ENCODE results near the gene ATL2.
A peak's percentile ranks its signal among the peaks of the same experiment; 100 is the strongest.
"Not testable (repeated sequence)": the region's sequence is repeated elsewhere in the genome, so short reads cannot be mapped to it uniquely, and the experiment has no call there.

ATL2 gene

DNA sequence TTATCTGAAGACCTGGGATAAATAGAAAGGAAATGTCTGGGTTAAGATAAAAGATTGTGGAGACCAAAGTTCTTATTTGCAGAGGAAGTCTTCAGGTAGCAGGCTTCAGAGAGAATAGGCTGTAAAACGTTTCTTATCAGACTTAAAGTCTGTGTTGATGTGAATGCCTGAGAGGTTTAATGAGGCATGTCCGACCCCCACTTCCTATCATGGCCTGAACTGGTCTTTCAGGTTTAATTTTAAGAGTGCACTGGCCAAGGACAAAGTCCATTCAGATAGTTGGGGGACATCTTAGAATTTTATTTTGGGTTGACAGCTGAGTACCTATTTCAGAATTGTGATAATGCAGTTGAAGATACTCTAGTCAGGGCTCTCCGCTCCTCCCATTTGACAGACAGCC lies 92.1 kb downstream of the ATL2 start:
- DNase-seq (ENCODE audit: extremely low read depth, insufficient read length): no peak
- TF ChIP-seq, protein P1, sequence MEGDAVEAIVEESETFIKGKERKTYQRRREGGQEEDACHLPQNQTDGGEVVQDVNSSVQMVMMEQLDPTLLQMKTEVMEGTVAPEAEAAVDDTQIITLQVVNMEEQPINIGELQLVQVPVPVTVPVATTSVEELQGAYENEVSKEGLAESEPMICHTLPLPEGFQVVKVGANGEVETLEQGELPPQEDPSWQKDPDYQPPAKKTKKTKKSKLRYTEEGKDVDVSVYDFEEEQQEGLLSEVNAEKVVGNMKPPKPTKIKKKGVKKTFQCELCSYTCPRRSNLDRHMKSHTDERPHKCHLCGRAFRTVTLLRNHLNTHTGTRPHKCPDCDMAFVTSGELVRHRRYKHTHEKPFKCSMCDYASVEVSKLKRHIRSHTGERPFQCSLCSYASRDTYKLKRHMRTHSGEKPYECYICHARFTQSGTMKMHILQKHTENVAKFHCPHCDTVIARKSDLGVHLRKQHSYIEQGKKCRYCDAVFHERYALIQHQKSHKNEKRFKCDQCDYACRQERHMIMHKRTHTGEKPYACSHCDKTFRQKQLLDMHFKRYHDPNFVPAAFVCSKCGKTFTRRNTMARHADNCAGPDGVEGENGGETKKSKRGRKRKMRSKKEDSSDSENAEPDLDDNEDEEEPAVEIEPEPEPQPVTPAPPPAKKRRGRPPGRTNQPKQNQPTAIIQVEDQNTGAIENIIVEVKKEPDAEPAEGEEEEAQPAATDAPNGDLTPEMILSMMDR (IDR thresholded peaks at IDR 0.05; ENCODE audit: insufficient read depth, low read length, poor library complexity, severe bottlenecking): no peak
- H3K27me3 ChIP-seq (replicated peaks; ENCODE audit: control insufficient read depth, insufficient read depth, low read length): no peaks in the 10 kb centered on the region
- no peaks in the 10 kb centered on the region for H3K36me3 ChIP-seq (ENCODE audit: control insufficient read depth, insufficient read depth, low read length)
- H3K4me3 ChIP-seq (replicated peaks; ENCODE audit: low read depth, low read length): no peak overlapping the region

DNA sequence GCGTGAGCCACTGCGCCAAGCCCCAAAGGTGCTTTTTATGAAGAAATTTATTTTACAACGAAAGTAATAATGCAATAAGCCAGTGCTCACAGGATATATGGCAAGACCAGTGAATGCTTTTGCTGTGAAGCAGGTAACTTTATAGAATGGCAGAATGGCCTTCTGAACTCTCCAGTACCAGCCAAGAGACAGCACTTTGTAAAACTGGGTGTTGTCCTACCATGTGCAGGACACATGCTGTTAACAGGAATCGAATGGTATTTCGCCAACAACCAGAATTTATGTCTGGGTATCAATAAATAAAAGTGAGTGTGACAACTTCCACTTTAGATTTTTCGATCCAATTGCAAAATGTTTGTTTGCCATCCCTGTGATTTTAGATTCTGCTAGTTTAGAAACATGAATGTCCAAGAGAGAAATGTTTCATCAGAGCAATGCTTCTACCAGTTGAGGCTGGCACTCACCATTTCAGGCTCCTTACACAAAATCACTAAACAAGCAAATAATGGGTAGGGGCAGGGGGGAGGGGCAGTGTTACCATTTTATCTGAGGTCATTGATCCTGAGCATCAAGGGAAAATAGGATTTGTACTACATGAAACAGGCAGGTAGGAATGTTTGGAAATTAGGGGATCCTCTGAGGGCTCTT lies 95.9 kb downstream of the ATL2 start:
- no peak for DNase-seq (ENCODE audit: extremely low read depth, insufficient read length)
- TF ChIP-seq, protein P1 (IDR thresholded peaks at IDR 0.05; ENCODE audit: insufficient read depth, low read length, poor library complexity, severe bottlenecking): no peak
- no peaks in the 10 kb centered on the region for H3K36me3 ChIP-seq (ENCODE audit: control insufficient read depth, insufficient read depth, low read length)

DNA sequence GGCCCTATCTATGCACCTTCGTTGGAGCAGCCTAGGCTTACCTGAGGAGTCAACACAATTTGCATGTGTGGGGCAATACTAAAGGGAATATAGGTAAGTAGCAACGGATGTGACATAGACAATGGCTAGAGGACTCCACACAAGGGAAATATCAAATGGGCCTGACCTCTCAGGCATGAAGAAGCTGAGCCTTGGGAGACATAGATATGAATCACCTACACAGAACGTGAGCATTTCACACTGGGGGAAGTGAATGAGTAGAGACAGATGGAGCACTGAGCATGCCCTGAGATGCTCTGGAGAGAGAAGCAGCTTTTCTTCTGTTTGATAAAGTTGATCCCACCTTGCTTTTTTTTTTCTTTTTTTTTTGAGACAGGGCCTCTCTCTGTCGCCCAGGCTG lies 97.9 kb downstream of the ATL2 start:
- DNase-seq (ENCODE audit: extremely low read depth, insufficient read length): peak; percentile 26
- Histone ChIP-seq H3K4me3 (replicated peaks; ENCODE audit: low read depth, low read length) (no peak overlapping the region), H3K27me3 (replicated peaks; ENCODE audit: control insufficient read depth, insufficient read depth, low read length) (no peaks in the 10 kb centered on the region), H3K36me3 (ENCODE audit: control insufficient read depth, insufficient read depth, low read length) (no peaks in the 10 kb centered on the region)
- TF ChIP-seq, protein P1 (IDR thresholded peaks at IDR 0.05; ENCODE audit: insufficient read depth, low read length, poor library complexity, severe bottlenecking): no peak

More for the DNA sequence above, 95.9 kb downstream of the ATL2 start:
- no peaks in the 10 kb centered on the region for H3K27me3 ChIP-seq (replicated peaks; ENCODE audit: control insufficient read depth, insufficient read depth, low read length)
- H3K4me3 ChIP-seq (replicated peaks; ENCODE audit: low read depth, low read length): no peak overlapping the region

DNA sequence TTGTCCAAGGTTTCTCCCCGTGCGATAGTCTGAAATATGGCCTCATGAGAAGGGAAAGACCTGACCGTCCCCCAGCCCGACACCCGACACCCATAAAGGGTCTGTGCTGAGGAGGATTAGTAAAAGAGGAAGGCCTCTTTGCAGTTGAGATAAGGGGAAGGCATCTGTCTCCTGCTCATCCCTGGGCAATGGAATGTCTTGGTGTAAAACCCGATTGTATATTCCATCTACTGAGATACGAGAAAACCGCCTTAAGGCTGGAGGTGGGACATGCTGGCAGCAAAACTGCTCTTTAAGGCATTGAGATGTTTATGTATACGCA lies 99.0 kb downstream of the ATL2 start:
- not testable (repeated sequence) for H3K27me3 ChIP-seq (replicated peaks; ENCODE audit: control insufficient read depth, insufficient read depth, low read length); DNase-seq (ENCODE audit: extremely low read depth, insufficient read length); H3K4me3 ChIP-seq (replicated peaks; ENCODE audit: low read depth, low read length); H3K36me3 ChIP-seq (ENCODE audit: control insufficient read depth, insufficient read depth, low read length)

DNA sequence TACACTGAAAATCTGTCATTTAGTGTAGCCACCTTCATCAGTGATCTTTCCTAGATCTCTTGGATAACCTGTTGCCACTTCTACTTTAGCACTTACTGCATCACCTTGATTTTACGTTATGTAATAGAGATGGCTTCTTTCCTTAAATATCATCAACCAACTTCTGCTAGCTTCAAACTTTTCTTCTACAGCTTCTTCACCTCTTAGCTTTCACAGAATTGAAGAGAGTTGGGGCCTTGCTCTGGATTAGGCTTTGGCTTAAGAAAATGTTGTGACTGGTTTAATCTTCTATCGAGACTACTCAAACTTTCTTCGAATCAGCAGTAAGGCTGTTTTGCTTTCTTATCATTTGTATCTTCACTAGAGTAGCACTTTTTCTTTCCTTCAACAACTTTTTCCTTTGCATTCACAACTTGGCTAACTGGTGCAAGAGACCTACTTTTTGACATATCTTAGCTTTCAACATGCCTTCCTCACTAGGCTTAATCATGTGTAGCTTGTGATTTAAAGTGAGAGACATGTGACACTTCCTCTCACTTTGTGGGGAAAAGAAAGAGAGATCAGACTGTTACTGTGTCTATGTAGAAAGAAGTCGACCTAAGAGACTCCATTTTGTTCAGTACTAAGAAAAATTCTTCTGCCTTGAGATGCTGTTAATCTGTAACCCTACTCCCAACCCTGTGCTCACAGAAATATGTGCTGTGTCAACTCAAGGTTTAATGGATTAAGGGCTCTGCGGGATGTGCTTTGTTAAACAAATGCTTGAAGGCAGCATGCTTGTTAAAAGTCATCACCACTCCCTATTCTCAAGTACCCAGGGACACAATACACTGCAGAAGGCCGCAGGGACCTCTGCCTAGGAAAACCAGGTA lies 99.6 kb downstream of the ATL2 start:
- Histone ChIP-seq H3K4me3 (replicated peaks; ENCODE audit: low read depth, low read length) (no peak overlapping the region), H3K27me3 (replicated peaks; ENCODE audit: control insufficient read depth, insufficient read depth, low read length) (no peaks in the 10 kb centered on the region), H3K36me3 (ENCODE audit: control insufficient read depth, insufficient read depth, low read length) (no peaks in the 10 kb centered on the region)
- DNase-seq (ENCODE audit: extremely low read depth, insufficient read length): no peak
- TF ChIP-seq, protein P1 (IDR thresholded peaks at IDR 0.05; ENCODE audit: insufficient read depth, low read length, poor library complexity, severe bottlenecking): no peak

Data from GM06990 (cell line).